ENCODE data around the gene FAM110C.
"Not testable (repeated sequence)": the region's sequence is repeated elsewhere in the genome, so short reads cannot be mapped to it uniquely, and the experiment has no call there.

FAM110C gene

DNA sequence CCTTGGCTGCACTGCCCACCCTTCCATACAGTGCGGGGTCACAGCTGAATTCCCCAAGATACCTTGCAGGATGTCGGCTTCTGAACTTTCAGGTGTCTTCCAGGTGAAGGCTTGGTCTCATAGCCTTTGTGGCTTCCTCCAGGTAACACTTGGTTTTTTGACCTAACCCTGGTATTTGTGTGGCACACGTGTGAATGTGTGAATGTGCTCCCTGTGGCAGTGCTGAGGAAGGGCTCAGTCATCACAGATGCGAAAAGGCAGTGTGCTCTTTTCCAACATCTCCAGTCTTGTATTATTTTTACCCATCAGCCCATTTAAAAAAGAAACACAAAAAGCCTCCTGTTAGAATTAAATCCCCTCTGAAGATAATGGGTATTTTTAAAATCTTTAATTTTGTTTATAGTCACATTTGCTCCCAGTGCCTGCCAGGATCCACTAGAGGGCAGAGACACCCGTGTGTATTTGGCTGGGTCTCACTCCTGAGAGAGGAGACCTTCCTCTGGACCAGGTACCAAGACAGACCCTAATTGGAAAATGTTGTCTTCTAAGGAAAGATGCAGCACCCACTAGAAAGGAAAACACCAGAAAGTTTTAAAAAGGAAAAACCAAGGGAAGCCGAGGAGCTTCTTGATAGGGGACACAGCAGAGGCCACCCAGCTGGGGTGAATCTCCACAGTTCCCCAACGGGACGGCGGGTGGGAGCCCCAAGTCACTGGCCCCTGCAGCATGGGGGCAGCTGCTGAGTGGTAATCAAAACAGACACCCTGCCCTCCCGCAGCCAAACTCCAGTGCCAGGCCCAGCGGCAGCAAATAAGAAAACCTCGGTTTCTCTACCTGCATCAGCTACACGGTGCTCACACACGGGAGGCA lies 27.7 kb downstream of the FAM110C start:
- Mint-ChIP-seq H3K9me3 (no peaks in the 10 kb centered on the region), H3K4me1 (peaks cover 32% of the 10 kb centered on the region), H3K27me3 (ENCODE audit: low read depth) (peaks cover 7% of the 10 kb centered on the region), H3K27ac (peak overlapping the region in 2 of 3 experiments; percentile 28 to 75), H3K36me3 (ENCODE audit: low read depth) (no peaks in the 10 kb centered on the region), H3K4me3 (no peak overlapping the region)
- TF ChIP-seq, protein P1, sequence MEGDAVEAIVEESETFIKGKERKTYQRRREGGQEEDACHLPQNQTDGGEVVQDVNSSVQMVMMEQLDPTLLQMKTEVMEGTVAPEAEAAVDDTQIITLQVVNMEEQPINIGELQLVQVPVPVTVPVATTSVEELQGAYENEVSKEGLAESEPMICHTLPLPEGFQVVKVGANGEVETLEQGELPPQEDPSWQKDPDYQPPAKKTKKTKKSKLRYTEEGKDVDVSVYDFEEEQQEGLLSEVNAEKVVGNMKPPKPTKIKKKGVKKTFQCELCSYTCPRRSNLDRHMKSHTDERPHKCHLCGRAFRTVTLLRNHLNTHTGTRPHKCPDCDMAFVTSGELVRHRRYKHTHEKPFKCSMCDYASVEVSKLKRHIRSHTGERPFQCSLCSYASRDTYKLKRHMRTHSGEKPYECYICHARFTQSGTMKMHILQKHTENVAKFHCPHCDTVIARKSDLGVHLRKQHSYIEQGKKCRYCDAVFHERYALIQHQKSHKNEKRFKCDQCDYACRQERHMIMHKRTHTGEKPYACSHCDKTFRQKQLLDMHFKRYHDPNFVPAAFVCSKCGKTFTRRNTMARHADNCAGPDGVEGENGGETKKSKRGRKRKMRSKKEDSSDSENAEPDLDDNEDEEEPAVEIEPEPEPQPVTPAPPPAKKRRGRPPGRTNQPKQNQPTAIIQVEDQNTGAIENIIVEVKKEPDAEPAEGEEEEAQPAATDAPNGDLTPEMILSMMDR (IDR thresholded peaks at IDR 0.05; ENCODE audit: unreplicated experiment in 3 of 3), result peak; percentile 60 to 66 (median 64)

GRCh38 chr2:15916-16315 lies 30.4 kb downstream of the FAM110C start:
- not testable (repeated sequence) for H3K27ac Mint-ChIP-seq; H3K36me3 Mint-ChIP-seq (ENCODE audit: low read depth); H3K4me3 Mint-ChIP-seq; H3K27me3 Mint-ChIP-seq (ENCODE audit: low read depth); H3K9me3 Mint-ChIP-seq
- H3K4me1 Mint-ChIP-seq, result peaks cover 32% of the 10 kb centered on the region

DNA sequence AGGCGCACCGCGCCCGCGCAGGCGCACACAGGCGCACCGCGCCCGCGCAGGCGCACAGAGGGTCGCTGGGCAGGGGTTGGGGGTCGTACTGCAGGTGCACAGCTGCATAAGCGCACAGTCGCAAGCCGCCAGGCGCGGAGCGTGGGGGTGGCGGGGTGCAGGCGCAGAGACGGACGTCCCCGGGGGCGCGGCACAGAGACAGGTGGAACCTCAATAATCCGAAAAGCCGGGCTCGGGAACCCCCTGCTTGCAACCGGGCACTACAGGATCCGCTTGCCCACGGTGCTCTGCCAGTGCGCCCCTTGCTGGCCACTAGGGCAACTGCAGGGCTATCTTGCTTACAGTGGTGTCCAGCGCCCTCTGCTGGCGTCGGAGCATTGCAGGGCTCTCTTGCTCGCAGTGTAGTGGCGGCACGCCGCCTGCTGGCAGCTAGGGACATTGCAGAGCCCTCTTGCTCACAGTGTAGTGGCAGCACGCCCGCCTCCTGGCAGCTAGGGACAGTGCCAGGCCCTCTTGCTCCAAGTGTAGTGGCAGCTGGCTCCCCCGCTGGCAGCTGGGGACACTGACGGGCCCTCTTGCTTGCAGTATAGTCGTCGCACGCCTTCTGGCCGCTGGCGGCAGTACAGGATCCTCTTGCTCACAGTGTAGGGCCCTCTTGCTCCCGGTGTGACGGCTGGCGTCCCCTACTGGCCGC lies 34.9 kb downstream of the FAM110C start:
- peak overlapping the region; percentile 59 to 82 (median 67) for H3K27ac Mint-ChIP-seq
- peaks cover 7% of the 10 kb centered on the region for H3K27me3 Mint-ChIP-seq (ENCODE audit: low read depth)
- H3K9me3 Mint-ChIP-seq, result no peaks in the 10 kb centered on the region
- peak overlapping the region; percentile 74 to 84 (median 78) for H3K4me3 Mint-ChIP-seq
- H3K36me3 Mint-ChIP-seq (ENCODE audit: low read depth), result no peaks in the 10 kb centered on the region
- H3K4me1 Mint-ChIP-seq, result peaks cover 15% of the 10 kb centered on the region
- TF ChIP-seq, protein P1 (IDR thresholded peaks at IDR 0.05; ENCODE audit: unreplicated experiment in 3 of 3), result peak; percentile 100

DNA sequence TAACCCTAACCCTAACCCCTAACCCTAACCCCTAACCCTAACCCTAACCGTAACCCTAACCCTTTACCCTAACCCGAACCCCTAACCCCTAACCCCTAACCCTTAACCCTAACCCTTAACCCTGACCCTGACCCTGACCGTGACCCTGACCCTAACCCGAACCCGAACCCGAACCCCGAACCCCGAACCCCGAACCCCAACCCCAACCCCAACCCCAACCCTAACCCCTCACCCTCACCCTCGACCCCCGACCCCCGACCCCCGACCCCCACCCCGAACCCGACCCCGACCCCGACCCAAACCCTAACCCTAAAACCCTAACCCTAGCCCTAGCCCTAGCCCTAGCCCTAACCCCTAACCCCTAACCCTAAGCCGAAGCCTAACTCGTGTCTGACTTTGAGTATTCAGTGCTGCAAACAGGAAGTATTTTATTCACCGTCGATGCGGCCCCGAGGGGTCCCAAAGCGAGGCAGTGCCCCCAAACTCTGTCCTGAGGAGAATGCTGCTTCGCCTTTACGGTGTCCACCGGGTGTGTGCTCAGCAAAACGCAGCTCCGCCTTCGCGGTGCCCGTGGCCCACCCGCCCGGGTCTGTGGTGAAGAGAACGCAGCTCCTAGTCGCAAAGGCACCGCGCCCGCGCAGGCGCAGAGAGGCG lies 36.0 kb downstream of the FAM110C start:
- no peaks in the 10 kb centered on the region for H3K36me3 Mint-ChIP-seq (ENCODE audit: low read depth)
- no peaks in the 10 kb centered on the region for H3K27me3 Mint-ChIP-seq (ENCODE audit: low read depth)
- TF ChIP-seq, protein P1 (IDR thresholded peaks at IDR 0.05; ENCODE audit: unreplicated experiment in 3 of 3), result no peak
- H3K9me3 Mint-ChIP-seq, result no peaks in the 10 kb centered on the region
- peaks cover 10% of the 10 kb centered on the region for H3K4me1 Mint-ChIP-seq
- H3K27ac Mint-ChIP-seq, result no peak overlapping the region
- H3K4me3 Mint-ChIP-seq, result no peak overlapping the region
